GM18870 (cell line): ENCODE measurements around the gene FBXO48.
"Not testable (repeated sequence)": the region's sequence is repeated elsewhere in the genome, so short reads cannot be mapped to it uniquely, and the experiment has no call there.

ENCODE experiments used
- ATAC-seq: cut with Tn5 transposase; IDR thresholded peaks from one replicate; pipeline ENCODE4 v1.9.1; 2021; ENCODE audit warnings: moderate library complexity; ENCODE audit not compliant: unreplicated experiment

Gene FBXO48, protein sequence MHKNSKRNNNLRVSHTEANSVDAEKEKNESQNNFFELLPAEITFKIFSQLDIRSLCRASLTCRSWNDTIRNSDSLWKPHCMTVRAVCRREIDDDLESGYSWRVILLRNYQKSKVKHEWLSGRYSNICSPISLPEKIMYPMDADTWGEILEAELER

DNA sequence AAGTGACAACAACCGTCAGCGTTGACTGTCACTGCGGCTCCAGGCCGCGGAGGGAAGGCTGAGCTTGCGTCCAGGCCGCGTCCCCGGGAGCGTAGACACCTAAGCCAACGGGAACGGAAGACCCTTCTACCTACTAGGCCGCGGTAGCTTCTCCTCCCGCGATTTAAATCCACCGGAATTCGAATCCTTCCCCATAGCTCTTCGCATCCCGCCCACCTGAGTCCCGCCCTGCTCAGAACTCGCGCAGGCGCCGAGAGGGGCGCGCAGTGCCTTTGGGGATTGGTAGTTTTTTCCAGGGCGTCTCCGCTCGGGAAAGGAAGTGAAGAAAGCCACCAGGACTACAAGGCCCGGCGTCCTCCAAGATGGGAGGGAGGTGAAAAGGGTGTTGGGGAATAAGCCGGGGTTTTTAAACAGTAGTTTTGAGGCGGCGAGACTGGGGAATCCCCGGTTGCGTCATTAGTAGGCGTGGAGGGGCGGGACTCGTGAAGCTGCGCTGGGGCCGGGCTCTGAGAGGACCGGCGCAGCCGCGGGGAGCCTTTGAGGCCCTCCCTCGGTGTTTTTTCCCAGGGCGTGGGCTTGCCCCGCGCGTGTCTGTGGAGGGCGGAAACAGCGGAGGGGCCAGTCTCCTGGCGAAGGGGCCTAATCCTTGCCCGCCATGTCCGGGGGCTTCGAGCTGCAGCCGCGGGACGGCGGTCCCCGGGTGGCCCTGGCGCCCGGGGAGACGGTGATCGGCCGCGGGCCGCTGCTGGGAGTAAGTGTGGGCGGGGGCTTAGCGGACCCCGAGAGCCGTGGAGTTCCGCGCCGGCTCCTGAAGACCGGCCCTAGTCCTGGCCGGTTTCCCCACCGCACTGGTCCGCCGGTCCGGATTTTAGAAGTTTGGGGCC lies at the start of gene FBXO48, which contains the start of gene APLF:
TSS of gene FBXO48 (minus strand) at position 218 of the 884 bp plus-strand sequence. CDS start 2,149 bp downstream, outside the sequence.
TSS of gene APLF (plus strand) at position 509 of the 884 bp plus-strand sequence. CDS start at position 656, 147 bp downstream.
- peak; percentile 96 for ATAC-seq

DNA sequence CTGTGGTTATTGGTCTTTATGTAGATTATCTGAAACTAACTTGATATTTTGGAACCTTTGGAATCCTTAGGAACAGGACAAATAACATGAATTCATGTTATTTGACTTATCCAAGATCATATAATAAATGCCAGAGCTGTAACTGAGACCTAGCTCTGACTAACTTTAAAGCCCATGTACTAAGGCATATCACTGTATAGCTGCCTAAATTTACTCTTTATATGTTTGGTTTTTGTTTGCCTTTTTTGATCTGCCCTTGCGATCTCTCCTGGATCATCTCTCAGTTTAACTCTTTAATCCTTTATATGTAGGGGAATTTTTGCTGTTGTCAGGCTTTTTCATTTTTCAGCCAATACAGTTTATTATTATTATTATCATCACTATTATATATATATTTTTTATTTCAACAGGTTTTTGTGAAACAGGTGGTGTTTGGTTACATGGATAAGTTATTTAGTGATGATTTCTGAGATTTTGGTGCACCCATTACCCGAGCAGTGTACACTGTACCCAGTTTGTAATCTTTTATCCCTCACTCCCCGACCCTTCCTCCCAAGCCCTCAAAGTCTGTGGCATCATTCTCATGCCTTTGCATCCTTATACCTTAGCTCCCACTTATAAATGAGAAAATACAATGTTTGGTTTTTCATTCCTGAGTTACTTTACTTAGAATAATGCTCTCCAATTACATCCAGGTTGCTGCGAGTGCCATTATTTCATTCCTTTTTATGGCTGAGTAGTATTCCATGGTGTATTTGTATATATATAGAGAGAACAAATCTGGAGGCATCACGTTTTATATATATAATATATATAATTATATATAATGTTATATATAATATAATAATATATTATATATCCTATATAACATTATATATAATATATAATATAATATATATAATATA lies 49.2 kb upstream of the FBXO48 start:
- ATAC-seq: no peak

DNA sequence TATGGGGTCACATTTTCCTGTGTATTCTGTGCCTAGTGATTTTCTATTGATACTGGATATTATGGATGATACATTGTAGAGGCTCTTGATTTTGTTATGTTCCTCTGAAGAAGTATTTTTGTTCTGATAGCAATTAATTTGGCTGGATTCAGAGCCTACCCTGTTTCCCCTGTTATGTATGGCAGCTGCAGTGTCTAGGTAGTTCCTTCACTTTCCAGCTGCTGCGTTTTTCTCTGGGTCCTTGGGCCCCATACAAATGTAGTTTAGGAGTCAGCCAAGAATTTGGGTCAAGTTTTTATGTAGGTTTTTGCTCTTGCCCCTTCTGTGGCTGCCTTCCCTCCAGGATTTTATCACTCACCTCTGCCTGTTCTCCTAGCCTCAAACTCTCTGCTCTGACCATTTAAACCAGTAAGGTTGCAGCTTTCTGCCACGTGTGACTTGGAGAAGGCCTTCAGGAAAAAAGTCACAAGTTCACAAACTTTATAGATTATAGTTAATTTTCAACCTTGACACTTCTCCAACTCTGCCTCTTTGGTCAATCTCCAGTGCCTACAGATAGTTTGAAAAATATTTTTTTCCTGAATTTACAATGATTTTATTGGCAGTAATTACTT lies 47.3 kb upstream of the FBXO48 start:
- ATAC-seq: no peak

DNA sequence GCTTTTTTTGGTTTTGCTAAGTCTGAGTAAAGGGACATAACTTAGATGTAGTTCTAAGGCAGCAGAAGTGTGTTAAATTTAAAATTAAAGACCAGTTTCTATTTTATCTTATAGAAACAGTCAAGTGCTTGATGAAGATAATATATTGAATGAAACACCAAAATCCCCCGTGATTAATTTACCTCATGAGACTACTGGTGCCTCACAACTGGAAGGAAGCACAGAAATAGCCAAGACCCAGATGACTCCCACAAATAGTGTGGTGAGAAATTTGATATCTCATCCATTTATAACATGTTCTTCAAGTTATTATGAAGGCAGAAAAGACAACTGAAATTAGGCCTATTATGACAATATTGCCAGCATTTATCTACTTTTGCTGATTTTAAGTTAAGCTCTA lies 45.9 kb upstream of the FBXO48 start:
- ATAC-seq: no peak

DNA sequence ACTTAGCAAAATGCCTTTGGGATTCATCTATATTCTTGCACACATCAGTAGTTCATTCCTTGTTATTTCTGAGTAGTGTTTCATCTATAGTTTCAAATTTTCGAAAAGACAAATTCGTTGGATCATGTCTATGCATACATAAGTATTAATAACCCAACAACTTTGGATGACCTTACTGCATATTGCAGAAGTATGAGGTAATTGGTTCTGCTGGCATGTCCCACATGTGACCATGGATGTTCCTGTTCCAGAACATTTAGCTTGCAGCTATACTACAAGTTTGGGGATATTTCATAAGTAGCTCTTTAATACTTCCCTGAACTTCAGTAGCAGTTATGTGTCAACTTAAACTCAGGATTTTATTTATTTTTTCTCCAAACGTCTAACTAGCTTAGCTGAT lies 45.2 kb upstream of the FBXO48 start:
- no peak for ATAC-seq

DNA sequence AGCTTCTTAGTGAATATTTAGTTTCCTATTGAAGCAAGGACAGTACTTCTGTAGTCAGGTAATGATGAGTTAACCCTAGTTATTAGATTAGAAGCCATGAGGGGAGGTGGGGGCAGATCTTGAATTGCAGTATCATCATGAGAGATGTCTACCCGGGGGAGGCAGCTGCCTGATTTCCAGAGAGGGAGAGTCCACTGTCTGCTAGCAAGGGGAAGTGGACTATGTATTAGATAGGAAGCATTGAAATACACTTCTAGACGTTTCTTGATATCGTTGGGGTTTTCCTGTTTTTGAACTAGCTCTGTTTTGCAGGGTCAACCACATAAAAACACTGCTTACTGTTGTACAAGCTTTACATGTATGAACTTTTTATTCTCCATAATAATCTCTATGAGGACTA lies 39.1 kb upstream of the FBXO48 start:
- ATAC-seq: no peak

DNA sequence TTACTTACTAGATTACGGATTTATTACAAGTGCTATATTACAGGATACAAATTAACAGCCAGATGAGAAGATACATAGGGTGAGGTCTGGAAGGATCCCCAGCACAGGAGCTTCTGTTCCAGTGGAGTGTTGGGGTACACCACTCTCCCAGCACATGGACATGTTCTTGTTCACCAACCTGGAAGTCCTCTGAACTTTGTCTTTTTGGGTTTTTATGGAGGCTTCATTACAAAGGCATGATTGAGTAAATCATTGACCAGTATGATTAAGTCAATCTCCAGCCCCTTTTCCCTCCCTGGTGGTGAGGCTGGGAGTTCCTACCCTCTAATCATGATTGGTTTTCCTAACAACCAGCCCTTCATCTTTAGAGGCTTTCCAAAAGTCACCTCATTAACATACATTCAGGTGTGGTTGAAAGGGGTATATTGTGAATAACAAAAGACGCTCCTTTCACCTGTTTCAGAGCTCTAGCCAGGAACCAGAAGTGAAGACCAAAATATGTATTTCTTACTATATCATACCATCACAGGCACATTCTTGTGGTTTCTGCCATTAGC lies 38.6 kb upstream of the FBXO48 start:
- ATAC-seq: no peak

DNA sequence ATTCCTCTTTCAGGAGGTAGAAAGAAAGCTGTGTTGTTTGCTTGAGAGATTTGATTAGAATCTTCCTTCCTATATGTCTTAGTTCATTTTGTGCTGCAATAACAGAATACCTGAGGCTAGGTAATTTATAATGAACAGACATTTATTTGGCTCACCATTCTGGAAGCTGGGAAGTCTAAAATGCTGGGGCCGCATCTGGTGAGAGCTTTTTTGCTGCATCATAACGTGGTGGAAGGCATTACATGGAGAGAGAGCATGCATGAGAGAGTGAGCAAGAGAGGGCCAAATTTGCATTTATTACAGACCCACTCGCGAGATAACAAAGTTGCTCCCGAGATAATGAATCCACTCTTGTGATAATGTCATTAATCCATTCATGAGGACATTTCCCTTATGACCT lies 34.7 kb upstream of the FBXO48 start:
- ATAC-seq: no peak

DNA sequence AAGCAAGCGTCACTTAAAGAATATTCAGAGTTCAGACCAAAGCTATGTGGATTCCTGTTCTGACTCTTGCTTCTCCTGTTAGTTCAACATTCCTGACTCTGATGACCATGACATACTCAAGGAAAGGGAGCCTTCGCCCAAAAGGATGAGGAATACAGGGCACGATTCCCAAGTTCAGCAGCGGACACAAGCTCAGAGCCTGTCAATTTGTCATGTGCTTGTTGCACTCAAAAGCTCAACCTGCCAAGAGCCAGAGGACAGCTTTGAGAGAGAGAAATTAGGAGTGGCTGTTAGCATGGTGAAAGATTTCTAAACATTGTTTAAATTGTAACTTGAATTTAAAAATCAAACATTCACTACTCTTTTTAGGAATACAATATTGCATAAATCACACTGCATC lies 33.6 kb upstream of the FBXO48 start:
- no peak for ATAC-seq

DNA sequence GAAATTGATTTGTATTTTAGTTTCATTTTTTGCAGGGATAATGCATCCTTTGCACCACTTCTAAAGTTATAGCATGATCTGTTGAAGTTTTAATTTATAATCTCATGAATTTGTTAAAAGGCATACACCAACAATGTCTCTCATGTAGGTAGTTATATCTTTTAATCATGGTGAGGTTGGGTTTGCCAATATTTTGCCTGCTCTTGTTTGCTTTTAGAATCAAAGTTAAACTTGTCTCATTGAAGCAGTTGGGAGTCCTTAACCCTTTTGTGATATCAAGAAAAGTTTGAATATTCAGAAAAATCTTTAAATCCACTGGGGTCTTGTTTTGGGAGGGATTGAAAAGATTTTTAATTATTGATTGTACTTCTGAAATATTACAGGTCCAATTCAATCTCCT lies 32.0 kb upstream of the FBXO48 start:
- no peak for ATAC-seq

DNA sequence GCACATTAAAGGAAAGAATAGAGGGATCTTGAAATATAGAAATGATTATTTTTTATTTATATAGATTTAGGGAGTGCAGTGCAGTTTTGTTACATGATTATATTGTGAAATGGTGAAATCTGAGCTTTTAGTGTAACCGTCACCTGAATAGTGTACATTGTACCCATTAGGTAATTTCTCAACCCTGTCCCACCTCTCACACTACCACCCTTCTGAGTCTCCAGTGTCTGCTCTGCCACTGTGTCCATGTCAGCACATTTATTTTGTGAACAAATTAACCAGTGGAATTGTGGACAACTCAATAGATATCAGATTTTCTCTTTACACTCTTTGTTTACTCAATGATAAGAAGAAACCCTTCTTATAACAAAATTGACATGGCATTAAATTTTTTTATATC lies 24.5 kb upstream of the FBXO48 start:
- no peak for ATAC-seq

DNA sequence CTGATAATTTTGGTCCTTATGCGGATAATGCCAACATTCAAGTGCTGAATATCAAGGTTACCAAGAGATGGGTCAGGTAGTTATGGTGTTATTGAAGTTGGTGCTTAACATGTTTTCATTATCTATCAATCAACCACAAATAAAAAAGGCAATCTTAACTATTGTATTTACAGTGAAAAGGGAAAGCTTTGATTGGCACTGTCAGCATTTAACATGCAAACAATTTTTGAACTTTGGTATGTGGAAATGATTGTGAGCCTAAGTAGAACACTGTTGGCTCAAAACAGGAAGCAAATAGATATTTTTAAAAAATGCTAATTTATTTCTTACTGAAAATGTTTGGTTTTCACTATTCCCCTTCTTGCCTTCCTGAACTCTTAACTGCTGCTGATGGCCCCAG lies 22.2 kb upstream of the FBXO48 start:
- ATAC-seq: no peak

DNA sequence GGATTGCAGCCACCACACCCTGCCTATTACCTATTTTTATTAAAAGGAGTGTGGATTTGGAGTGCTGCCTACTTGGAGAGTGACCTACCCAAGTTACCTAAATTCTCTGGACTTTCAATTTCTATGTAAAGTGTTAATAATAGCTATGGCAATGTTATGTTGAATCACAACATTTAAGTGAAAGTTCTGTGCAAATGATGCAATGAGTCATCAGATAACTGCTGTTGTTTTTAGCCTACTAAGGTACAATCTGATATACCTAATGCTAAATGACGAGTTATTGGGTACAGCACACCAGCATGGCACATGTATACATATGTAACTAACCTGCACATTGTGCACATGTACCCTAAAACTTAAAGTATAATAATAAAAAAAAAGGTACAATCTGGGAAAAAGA lies 21.5 kb upstream of the FBXO48 start:
- not testable (repeated sequence) for ATAC-seq

DNA sequence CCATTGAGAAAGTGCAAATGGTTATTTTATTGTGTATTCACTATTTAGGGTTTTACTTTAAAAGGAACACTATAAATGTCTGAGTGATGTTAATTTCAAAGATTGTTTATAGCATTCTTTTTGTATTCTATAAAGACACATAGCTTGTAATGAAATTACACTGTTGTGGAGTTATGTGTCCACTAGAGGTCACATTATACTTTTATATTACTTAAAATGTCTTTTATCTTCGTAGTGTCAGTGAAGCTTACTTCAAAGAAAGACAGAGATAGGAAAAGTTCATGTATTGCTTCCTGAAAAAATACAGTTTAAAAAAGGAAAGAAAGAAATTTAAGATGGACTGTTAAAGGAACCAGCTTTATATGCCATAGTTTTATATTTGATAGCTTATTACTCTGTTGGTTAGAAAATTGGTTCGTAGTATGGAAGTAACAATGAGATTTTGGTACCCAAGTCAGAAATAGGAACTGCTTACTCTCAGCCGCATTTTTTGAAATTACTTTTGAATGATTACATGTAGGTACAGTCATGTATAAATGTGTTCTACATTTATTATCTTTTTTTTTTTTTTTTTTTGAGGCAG lies 20.8 kb upstream of the FBXO48 start:
- ATAC-seq: no peak

DNA sequence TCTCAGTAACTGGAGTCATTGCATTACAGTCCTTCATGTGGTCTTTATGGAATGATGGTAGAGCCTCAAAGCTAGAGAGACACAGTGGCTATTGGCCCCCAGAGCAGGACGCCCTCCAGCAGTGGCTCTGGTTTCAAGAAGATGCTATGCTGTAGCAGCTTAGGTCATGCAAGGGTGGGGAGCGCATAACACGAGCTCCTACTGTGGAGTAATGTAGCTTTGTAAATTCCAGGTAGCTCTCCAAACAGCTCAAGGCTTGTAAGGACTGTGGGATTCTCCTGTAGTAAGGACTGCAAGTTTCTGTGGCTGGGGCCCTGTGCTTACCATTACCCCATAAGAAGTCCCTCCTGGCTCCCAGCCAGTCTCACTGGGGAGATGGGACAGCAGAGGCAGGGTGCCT lies 15.9 kb upstream of the FBXO48 start:
- ATAC-seq: no peak

DNA sequence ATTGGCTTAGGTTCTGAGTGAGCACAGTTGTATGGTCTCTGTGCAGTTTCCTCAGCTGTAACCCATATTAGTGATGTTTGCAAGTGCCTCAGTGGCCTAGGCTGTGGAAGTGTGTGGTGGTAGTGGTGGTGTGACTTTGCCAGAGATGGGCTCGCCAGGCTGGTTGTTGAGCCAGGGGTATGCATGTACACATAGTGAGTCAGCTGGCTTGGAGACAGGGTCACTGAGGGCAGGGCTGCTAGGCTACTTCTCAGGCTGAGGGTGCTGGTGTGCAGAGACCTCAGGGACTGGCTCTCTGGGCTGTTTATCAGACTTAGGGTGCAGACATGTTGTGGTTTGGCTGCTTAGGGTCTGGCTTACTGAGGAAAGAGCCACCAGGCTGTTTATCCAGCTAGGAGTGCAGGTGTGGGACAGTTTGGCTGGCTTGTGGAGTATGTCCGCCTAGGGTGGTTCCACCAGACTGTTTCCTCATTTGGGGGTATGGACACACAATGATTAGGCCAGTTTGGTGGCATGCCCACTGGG lies 15.3 kb upstream of the FBXO48 start:
- no peak for ATAC-seq

DNA sequence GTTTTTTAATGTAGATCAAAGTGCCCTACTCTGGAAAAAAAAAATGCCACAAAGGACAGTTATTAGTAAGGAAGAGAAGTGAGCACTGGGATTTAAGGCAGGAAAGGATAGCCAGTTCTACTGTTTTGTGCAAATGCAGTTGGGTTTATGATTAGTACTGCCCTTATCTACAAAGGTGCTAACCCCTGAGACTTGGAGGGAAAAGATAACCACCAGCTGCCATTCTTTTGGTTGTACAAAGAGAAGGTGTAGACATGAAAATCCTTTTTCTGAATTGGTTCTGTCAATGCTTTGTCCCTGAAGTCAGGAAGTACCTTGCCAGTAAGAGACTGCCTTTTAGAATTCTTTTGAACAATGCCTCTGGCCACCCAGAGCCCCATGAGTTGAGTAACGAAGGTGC lies 11.6 kb upstream of the FBXO48 start:
- ATAC-seq: no peak

DNA sequence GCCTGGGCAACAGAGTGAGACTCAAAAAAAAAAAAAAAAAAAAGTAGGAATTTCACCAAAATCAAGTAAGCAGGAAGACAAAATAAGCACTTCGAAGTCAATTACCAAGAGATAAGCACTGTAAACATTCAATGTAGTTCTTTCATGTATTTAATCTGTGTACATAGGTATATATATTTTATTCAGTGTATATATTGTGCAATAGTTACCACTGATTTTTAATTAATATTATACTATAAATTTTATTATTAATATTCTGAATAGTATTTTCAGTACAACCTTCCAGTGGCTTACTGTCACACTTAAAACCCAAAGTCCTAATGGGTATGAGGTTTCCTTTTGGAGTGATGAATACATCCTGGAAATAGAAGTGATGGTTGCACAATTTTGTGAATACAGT lies 9.4 kb upstream of the FBXO48 start:
- no peak for ATAC-seq

DNA sequence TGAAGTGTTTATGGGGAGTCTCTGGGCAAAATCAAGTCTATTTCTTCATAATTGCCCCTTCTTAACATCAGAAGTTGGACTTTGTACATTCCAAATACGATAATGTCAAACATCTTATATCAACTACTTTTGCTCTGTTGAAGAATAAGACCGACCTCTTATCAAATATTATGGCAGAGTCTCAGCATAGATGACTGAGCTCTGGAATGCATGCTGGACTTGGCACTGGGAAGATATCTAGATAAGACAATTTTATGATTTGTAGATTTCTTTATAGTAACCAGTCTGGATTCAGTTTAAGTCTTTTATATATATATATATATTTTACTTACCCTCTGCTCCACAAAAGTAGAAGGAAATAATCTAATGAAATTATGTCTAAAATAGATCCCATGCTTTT lies 8.5 kb upstream of the FBXO48 start:
- no peak for ATAC-seq

DNA sequence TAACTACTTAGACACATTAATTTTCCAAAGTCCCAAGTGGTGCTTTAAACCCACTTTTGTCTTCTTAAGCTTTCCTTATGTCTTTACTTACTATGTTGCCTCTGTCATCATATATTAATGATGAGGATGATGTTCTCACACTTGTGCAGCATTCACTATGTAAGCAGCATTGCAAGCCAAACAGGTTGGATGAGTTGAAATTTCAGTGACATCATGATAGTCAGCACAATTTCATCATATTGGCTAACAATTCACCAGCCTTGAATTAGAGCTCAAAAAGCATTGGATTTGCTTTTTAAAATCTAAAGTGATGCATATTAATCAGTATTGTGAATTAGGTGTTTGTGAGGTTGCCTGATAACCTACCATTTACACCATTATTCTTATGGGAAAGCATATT lies 8.0 kb upstream of the FBXO48 start:
- no peak for ATAC-seq
